ENCODE data around the gene TNFRSF9. TPM values are rescaled to one million over a fixed set of nuclear protein-coding genes. Genes with fewer than 3 reads are reported as not detected.
"Not testable (repeated sequence)": the region's sequence is repeated elsewhere in the genome, so short reads cannot be mapped to it uniquely, and the experiment has no call there.

The TNFRSF9 gene
- total and polyA plus RNA-seq, 4 donors: 0.36 to 0.42 TPM; not detected in 2

DNA sequence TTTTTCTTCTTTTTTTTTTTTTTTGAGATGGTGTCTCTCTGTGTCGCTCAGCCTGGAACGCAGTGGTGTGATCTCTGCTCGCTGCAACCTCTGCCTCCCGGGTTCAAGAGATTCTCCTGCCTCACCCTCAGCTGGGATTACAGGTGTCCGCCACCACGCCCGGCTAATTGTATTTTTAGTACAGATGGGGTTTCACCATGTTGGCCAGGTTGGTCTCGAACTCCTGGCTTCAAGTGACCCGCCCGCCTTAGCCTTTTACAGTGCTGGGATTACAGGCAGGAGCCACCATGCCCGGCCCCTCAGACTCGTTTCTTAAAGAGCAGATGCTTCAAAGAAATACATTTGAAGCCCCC, 22.7 kb upstream of the TNFRSF9 start:
- peak overlapping the region in 1 of 2 donors; percentile 7 for H3K27ac ChIP-seq (ENCODE audit: low read depth in 1 of 2, low read length in 2 of 2)
- H3K9me3 ChIP-seq (ENCODE audit: control insufficient read depth, low read length); H3K4me1 ChIP-seq (ENCODE audit: control insufficient read depth in 1 of 2, insufficient read depth in 2 of 2, low read length in 2 of 2); H3K36me3 ChIP-seq (ENCODE audit: control insufficient read depth in 1 of 2, insufficient read depth in 2 of 2, low read length in 1 of 2); H3K4me3 ChIP-seq (ENCODE audit: low read length in 2 of 2); H3K27me3 ChIP-seq (ENCODE audit: control insufficient read depth in 1 of 2, insufficient read depth in 2 of 2, low read length in 1 of 2); DNase-seq; intact Hi-C loops (cut with DNase I); ATAC-seq (ENCODE audit: low FRiP score): not testable (repeated sequence)
- 94 to 95% methylated on average over 12 of the region's 12 CpGs for WGBS, 2 donors

DNA sequence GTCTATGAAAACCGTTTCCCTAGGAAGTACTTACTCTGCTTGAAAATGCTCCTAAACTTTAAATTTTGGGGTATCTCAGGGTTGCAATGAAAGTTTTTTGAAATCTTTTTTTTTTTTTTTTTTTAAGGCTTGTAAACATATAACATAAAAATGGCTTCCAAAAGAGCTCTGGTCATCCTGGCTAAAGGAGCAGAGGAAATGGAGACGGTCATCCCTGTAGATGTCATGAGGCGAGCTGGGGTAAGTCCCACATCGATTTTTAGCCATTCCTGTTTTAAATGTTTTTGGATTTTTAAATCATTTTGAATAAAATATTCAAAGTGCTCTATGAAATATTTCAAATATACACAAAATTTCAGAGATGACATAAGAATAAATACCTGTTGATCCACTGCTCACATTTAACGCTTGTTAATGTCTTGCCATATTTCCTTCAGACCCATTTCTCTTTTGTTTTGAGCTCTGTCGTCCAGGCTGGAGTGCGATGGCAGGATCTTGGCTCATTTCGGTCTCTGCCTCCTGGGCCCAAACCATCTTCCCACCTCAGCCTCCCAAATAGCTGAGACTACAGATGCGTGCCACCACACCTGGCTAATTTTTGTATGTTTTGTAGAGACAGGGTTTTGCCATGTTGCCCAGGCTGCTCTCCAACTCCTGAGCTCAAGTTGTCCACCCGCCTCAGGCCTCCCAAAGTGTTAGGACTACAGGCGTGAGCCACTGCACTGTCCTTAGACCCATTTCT, 22.2 kb upstream of the TNFRSF9 start:
- DNase-seq (no peak), ATAC-seq (ENCODE audit: low FRiP score) (no peak)
- Histone ChIP-seq H3K27me3 (ENCODE audit: control insufficient read depth in 1 of 2, insufficient read depth in 2 of 2, low read length in 1 of 2) (no peaks in the 10 kb centered on the region), H3K36me3 (ENCODE audit: control insufficient read depth in 1 of 2, insufficient read depth in 2 of 2, low read length in 1 of 2) (peaks cover 0 to 4% of the 10 kb centered on the region in 2 donors), H3K9me3 (ENCODE audit: control insufficient read depth, low read length) (no peaks in the 10 kb centered on the region), H3K4me3 (ENCODE audit: low read length in 2 of 2) (no peak overlapping the region), H3K4me1 (ENCODE audit: control insufficient read depth in 1 of 2, insufficient read depth in 2 of 2, low read length in 2 of 2) (peaks cover 0 to 3% of the 10 kb centered on the region in 2 donors), H3K27ac (ENCODE audit: low read depth in 1 of 2, low read length in 2 of 2) (peak overlapping the region in 1 of 2 donors; percentile 41)
- intact Hi-C loops (cut with DNase I): no loop called here
- WGBS, 2 donors: 84 to 86% methylated on average over 11 of the region's 11 CpGs

DNA sequence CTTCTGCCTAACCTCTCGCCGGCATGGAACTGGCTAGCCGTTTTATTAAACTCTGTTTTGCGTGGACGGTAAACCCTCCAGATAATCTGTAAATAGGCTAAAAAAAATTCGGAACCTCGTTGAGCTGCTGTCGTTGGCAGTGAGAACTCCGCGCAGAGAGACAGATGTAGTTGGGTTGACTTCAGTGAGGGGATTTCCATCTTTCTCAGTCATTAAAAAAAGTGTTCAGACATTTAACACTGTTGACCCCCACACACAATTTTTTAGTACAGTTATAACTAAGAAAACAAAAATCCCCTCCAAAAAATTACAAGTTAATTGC, 21.3 kb upstream of the TNFRSF9 start:
- Histone ChIP-seq H3K27ac (ENCODE audit: low read depth in 1 of 2, low read length in 2 of 2) (peak overlapping the region in 1 of 2 donors; percentile 90), H3K27me3 (ENCODE audit: control insufficient read depth in 1 of 2, insufficient read depth in 2 of 2, low read length in 1 of 2) (no peaks in the 10 kb centered on the region), H3K4me1 (ENCODE audit: control insufficient read depth in 1 of 2, insufficient read depth in 2 of 2, low read length in 2 of 2) (no peaks in the 10 kb centered on the region), H3K9me3 (ENCODE audit: control insufficient read depth, low read length) (no peaks in the 10 kb centered on the region), H3K4me3 (ENCODE audit: low read length in 2 of 2) (peak overlapping the region; percentile 61 to 87), H3K36me3 (ENCODE audit: control insufficient read depth in 1 of 2, insufficient read depth in 2 of 2, low read length in 1 of 2) (peaks cover 0 to 4% of the 10 kb centered on the region in 2 donors)
- 0% methylated on average over 10 of the region's 10 CpGs for WGBS, 2 donors
- intact Hi-C loops (cut with DNase I): no loop called here
- no peak for ATAC-seq (ENCODE audit: low FRiP score)
- DNase-seq: no peak

DNA sequence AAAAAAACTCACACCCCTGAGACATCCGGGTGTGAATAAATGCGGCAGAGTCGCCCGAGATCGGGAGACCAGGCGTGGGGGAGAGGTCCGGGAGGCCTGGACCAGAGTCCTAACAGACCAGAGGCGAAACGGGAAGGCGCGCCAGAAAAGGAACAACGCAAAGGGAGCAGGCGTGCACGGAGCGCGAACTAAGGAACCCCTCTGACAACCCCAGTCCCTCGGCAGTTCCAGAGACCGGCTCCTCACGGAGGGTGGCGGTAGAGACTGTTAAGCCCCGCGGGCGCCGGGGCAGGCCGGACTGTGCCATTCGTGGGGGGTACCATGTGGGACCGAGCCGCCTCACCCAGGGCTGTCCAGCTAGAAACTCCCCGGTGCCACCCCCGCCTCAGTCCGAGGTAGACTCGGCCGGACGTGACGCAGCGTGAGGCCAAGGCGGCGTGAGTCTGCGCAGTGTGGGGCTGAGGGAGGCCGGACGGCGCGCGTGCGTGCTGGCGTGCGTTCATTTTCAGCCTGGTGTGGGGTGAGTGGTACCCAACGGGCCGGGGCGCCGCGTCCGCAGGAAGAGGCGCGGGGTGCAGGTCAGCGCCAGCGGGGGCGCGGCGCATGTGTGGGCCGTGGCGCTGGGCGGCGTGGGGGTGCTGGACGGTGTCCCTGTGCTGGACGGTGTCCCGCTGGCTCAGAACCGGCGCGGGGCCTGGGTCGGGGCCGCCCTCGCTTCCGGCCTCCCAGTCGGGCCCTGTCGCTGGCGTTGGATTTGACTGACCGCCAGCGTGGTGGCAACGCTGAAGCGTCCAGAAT, 20.8 kb upstream of the TNFRSF9 start, which contains the start of gene PARK7:
TSS of gene PARK7 (plus strand) at position 496 of the 798 bp plus-strand sequence. CDS start 1,075 bp downstream, outside the sequence.
- peak within 1 kb of the TSS; percentile 61 to 87 for H3K4me3 ChIP-seq (ENCODE audit: low read length in 2 of 2)
- peaks cover 0 to 3% of the 10 kb centered on the region in 2 donors for H3K36me3 ChIP-seq (ENCODE audit: control insufficient read depth in 1 of 2, insufficient read depth in 2 of 2, low read length in 1 of 2)
- ATAC-seq (ENCODE audit: low FRiP score) (peak; percentile 99), DNase-seq (peak; percentile 100)
- 0% methylated on average over 52 to 81 of the region's 81 CpGs for WGBS, 2 donors
- no peaks in the 10 kb centered on the region for H3K9me3 ChIP-seq (ENCODE audit: control insufficient read depth, low read length)
- intact Hi-C loops (cut with DNase I): no loop called here
- H3K27ac ChIP-seq (ENCODE audit: low read depth in 1 of 2, low read length in 2 of 2): peak within 1 kb of the TSS; percentile 10 to 90
- no peaks in the 10 kb centered on the region for H3K27me3 ChIP-seq (ENCODE audit: control insufficient read depth in 1 of 2, insufficient read depth in 2 of 2, low read length in 1 of 2)
- no peaks in the 10 kb centered on the region for H3K4me1 ChIP-seq (ENCODE audit: control insufficient read depth in 1 of 2, insufficient read depth in 2 of 2, low read length in 2 of 2)

GRCh38 chr1:7960867-7961215, 20.2 kb upstream of the TNFRSF9 start:
- H3K36me3 ChIP-seq (ENCODE audit: control insufficient read depth in 1 of 2, insufficient read depth in 2 of 2, low read length in 1 of 2): no peaks in the 10 kb centered on the region
- intact Hi-C loops (cut with DNase I): no loop called here
- H3K27ac ChIP-seq (ENCODE audit: low read depth in 1 of 2, low read length in 2 of 2): peak overlapping the region; percentile 10 to 78
- no peak for DNase-seq
- H3K4me1 ChIP-seq (ENCODE audit: control insufficient read depth in 1 of 2, insufficient read depth in 2 of 2, low read length in 2 of 2): no peaks in the 10 kb centered on the region
- H3K4me3 ChIP-seq (ENCODE audit: low read length in 2 of 2): peak overlapping the region; percentile 13 to 65
- WGBS, 2 donors: 0% methylated on average over 3 of the region's 3 CpGs
- ATAC-seq (ENCODE audit: low FRiP score): no peak
- H3K27me3 ChIP-seq (ENCODE audit: control insufficient read depth in 1 of 2, insufficient read depth in 2 of 2, low read length in 1 of 2): no peaks in the 10 kb centered on the region
- no peaks in the 10 kb centered on the region for H3K9me3 ChIP-seq (ENCODE audit: control insufficient read depth, low read length)

DNA sequence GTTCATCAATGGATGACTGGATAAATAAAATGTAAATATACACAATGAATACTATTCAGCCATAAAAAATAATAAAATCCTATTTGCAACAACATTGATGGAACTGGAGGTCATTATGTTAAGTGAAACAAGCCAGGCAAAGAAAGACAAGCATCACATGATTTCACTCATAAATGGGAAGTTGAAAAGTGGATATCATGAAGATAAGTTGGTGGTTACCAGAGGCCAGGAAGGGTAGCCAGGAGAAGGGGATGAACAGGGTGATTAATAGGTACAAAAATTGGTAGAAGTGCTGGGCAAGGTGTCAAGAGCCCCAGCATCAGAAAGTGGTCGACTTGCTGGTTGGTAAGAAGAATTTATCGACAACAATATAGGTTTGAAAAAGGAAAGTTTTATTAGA, 19.5 kb upstream of the TNFRSF9 start:
- no peak for ATAC-seq (ENCODE audit: low FRiP score)
- Histone ChIP-seq H3K4me1 (ENCODE audit: control insufficient read depth in 1 of 2, insufficient read depth in 2 of 2, low read length in 2 of 2) (no peaks in the 10 kb centered on the region), H3K36me3 (ENCODE audit: control insufficient read depth in 1 of 2, insufficient read depth in 2 of 2, low read length in 1 of 2) (no peaks in the 10 kb centered on the region), H3K4me3 (ENCODE audit: low read length in 2 of 2) (no peak overlapping the region), H3K27ac (ENCODE audit: low read depth in 1 of 2, low read length in 2 of 2) (no peak overlapping the region), H3K27me3 (ENCODE audit: control insufficient read depth in 1 of 2, insufficient read depth in 2 of 2, low read length in 1 of 2) (no peaks in the 10 kb centered on the region), H3K9me3 (ENCODE audit: control insufficient read depth, low read length) (no peaks in the 10 kb centered on the region)
- 89 to 92% methylated on average over 2 of the region's 2 CpGs for WGBS, 2 donors
- intact Hi-C loops (cut with DNase I): no loop called here
- no peak for DNase-seq

DNA sequence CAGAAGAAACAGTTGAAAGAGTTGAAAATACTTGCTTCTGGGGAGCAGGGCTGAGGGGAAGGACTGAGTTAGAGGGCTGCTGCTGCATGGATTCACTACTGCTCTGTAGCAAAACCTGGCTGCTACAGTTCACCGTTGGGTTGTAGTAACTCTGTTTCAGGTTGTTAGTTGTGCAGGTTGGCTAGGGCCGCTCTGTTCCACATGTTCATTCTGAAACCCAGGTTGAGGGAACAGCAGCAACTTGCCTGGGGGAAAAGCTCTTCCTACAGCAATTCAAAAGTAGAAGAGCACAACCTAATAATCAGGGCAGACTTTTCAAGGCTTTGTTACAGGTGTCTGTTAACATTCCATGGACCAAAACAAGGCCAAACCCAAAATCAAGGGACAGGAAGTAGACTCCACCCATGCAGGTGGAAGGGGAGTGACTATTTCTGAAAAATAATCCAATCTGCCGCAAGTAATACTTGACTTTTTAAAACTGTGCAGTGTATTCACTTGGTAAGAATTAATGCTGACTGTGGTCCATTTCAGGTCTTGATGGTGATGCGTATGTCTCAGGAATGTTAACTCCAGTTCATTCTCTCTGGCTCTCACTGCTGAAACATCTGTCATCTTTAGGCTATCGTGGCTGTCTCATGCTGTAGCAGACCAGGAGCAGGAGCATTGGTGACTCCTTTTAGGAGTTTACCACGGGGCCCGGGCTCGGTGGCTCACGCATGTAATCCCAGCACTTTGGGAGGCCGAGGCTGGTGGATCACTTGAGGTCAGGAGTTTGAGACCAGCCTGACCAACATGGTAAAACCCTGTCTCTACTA, 15.8 kb upstream of the TNFRSF9 start:
- Histone ChIP-seq H3K4me1 (ENCODE audit: control insufficient read depth in 1 of 2, insufficient read depth in 2 of 2, low read length in 2 of 2) (no peaks in the 10 kb centered on the region), H3K27me3 (ENCODE audit: control insufficient read depth in 1 of 2, insufficient read depth in 2 of 2, low read length in 1 of 2) (no peaks in the 10 kb centered on the region), H3K36me3 (ENCODE audit: control insufficient read depth in 1 of 2, insufficient read depth in 2 of 2, low read length in 1 of 2) (no peaks in the 10 kb centered on the region), H3K27ac (ENCODE audit: low read depth in 1 of 2, low read length in 2 of 2) (no peak overlapping the region), H3K9me3 (ENCODE audit: control insufficient read depth, low read length) (no peaks in the 10 kb centered on the region), H3K4me3 (ENCODE audit: low read length in 2 of 2) (no peak overlapping the region)
- WGBS, 2 donors: 81 to 82% methylated on average over 10 of the region's 10 CpGs
- DNase-seq: no peak
- intact Hi-C loops (cut with DNase I): no loop called here
- no peak for ATAC-seq (ENCODE audit: low FRiP score)

- no peaks in the 10 kb centered on the region for H3K4me1 ChIP-seq (ENCODE audit: control insufficient read depth in 1 of 2, insufficient read depth in 2 of 2, low read length in 2 of 2)
- H3K9me3 ChIP-seq (ENCODE audit: control insufficient read depth, low read length): no peaks in the 10 kb centered on the region
- 67 to 69% methylated on average over 7 of the region's 7 CpGs for WGBS, 2 donors
- no peaks in the 10 kb centered on the region for H3K36me3 ChIP-seq (ENCODE audit: control insufficient read depth in 1 of 2, insufficient read depth in 2 of 2, low read length in 1 of 2)
- ATAC-seq (ENCODE audit: low FRiP score) (no peak), DNase-seq (no peak)
- peak overlapping the region; percentile 21 to 30 for H3K4me3 ChIP-seq (ENCODE audit: low read length in 2 of 2)
- intact Hi-C loops (cut with DNase I): no loop called here
- H3K27ac ChIP-seq (ENCODE audit: low read depth in 1 of 2, low read length in 2 of 2): no peak overlapping the region
- H3K27me3 ChIP-seq (ENCODE audit: control insufficient read depth in 1 of 2, insufficient read depth in 2 of 2, low read length in 1 of 2): no peaks in the 10 kb centered on the region
Observed at GRCh38 chr1:7954683-7955082, 14.0 kb upstream of the TNFRSF9 start.
